Keratinocyte (primary cell): ENCODE measurements around the gene ME1. TPM values are rescaled to one million over a fixed set of nuclear protein-coding genes. Genes with fewer than 3 reads are reported as not detected.

ENCODE experiments used
- DNase-seq: peaks from one replicate; pipeline ENCODE4 v3.0.0-alpha.2; 2011; ENCODE audit warnings: low read depth, missing footprints, low spot score
- FAIRE-seq: peaks from 2 replicates; lab custom pipeline; 2011; peaks lifted over from hg19 to GRCh38; lab: Jason Lieb, UNC
- H2AFZ ChIP-seq: 2 replicates; pipeline ENCODE4 v1.6.0; 2012; ENCODE audit warnings: low read length, control low read depth, inconsistent platforms; ENCODE audit not compliant: control insufficient read depth
- H3K27ac ChIP-seq: 2 replicates; pipeline ENCODE4 v1.5.1; 2011; ENCODE audit warnings: low read length; ENCODE audit not compliant: control insufficient read depth, insufficient read depth
- H3K27me3 ChIP-seq: 3 replicates; pipeline ENCODE4 v1.6.0; 2011; ENCODE audit warnings: low read length; ENCODE audit not compliant: control insufficient read depth, insufficient read depth; ENCODE audit errors: extremely low read depth
- H3K36me3 ChIP-seq, 2 experiments: 2 replicates in 1 of 2; 3 replicates in 1 of 2; pipeline ENCODE4 v1.5.1; 2011; ENCODE audit warnings: low read length in 2 of 2, mild to moderate bottlenecking in 1 of 2; ENCODE audit not compliant: control insufficient read depth in 2 of 2, insufficient read depth in 2 of 2; ENCODE audit errors: extremely low read depth in 1 of 2
- H3K4me1 ChIP-seq: 3 replicates; pipeline ENCODE4 v1.5.1; 2011; ENCODE audit warnings: low read length; ENCODE audit not compliant: control insufficient read depth, insufficient read depth; ENCODE audit errors: extremely low read depth
- H3K4me2 ChIP-seq: 3 replicates; pipeline ENCODE4 v1.6.0; 2011; ENCODE audit warnings: low read depth, low read length; ENCODE audit not compliant: control insufficient read depth, insufficient read depth; ENCODE audit errors: extremely low read depth
- H3K4me3 ChIP-seq, 3 experiments: fragments of 200-600 bp in 1 of 3; sonication (generic) in 1 of 3; 2 replicates in 2 of 3; 3 replicates in 1 of 3; pipeline ENCODE4 v1.5.1; 2011 to 2016; ENCODE audit warnings: low read length in 3 of 3, mild to moderate bottlenecking in 3 of 3, control low read depth in 2 of 3, inconsistent platforms in 1 of 3, low read depth in 1 of 3, mixed read lengths in 1 of 3, mixed run types in 1 of 3, moderate library complexity in 1 of 3; ENCODE audit not compliant: control insufficient read depth in 2 of 3, insufficient read depth in 2 of 3; ENCODE audit errors: extremely low read depth in 1 of 3
- H3K79me2 ChIP-seq: 2 replicates; pipeline ENCODE4 v1.6.0; 2012; ENCODE audit warnings: low read length; ENCODE audit not compliant: control insufficient read depth, insufficient read depth
- H3K9ac ChIP-seq: 3 replicates; pipeline ENCODE4 v1.6.0; 2011; ENCODE audit warnings: low read length; ENCODE audit not compliant: control insufficient read depth, insufficient read depth; ENCODE audit errors: extremely low read depth
- H3K9me1 ChIP-seq: 3 replicates; pipeline ENCODE4 v1.6.0; 2011; ENCODE audit warnings: low read length; ENCODE audit not compliant: control insufficient read depth, insufficient read depth; ENCODE audit errors: extremely low read depth
- H3K9me3 ChIP-seq: 2 replicates; pipeline ENCODE4 v1.5.1; 2012; ENCODE audit warnings: low read depth, low read length; ENCODE audit not compliant: control insufficient read depth
- H4K20me1 ChIP-seq: 3 replicates; pipeline ENCODE4 v1.6.0; 2011; ENCODE audit warnings: low read length; ENCODE audit not compliant: control insufficient read depth, insufficient read depth; ENCODE audit errors: extremely low read depth
- CTCF ChIP-seq, 3 experiments: IDR thresholded peaks in 1 of 3; conservative IDR thresholded peaks in 1 of 3; optimal IDR thresholded peaks in 1 of 3; 2 replicates in 2 of 3; 3 replicates in 1 of 3; pipeline versions ENCODE3 to v1.5.1; 2011; ENCODE audit warnings: low read length in 3 of 3, mild to moderate bottlenecking in 3 of 3, moderate library complexity in 2 of 3, control low read depth in 1 of 3, inconsistent platforms in 1 of 3; ENCODE audit not compliant: insufficient read depth in 2 of 3; ENCODE audit errors: extremely low read depth in 1 of 3
- EZH2 ChIP-seq: IDR thresholded peaks from one replicate; pipeline ENCODE4 v1.6.1; 2012; ENCODE audit warnings: inconsistent platforms, mild to moderate bottlenecking, low read length, moderate library complexity
- dilution Hi-C: fragments of 300-500 bp; cut with MboI; formaldehyde crosslinking; loops from one replicate; pipeline ENCODE4 v1.7.0; 2020; ENCODE audit warnings: low sequenced_read_pairs; ENCODE audit not compliant: extremely low pct_ligation_motif_present
- polyA plus RNA-seq, 5 experiments: library from polyadenylated mRNA; depleted of rRNA in 3 of 5; stranded (reverse) in 3 of 5; stranded (forward) in 1 of 5; unstranded in 1 of 5; fragments of >200 nt; gene quantifications; 1 replicate in 1 of 5; 2 replicates in 3 of 5; 3 replicates in 1 of 5; pipeline versions ENCODE4 v1.2.1 to v1.2.3, GENCODE V29; 2011 to 2012; ENCODE audit warnings: missing spikeins in 2 of 5, low read depth in 1 of 5, low replicate concordance in 1 of 5

The ME1 gene
- polyA plus RNA-seq, 1 donor (not counting 4 experiments of a cell fraction or from before 2014, with no cell fraction given), result 27.7 TPM

DNA sequence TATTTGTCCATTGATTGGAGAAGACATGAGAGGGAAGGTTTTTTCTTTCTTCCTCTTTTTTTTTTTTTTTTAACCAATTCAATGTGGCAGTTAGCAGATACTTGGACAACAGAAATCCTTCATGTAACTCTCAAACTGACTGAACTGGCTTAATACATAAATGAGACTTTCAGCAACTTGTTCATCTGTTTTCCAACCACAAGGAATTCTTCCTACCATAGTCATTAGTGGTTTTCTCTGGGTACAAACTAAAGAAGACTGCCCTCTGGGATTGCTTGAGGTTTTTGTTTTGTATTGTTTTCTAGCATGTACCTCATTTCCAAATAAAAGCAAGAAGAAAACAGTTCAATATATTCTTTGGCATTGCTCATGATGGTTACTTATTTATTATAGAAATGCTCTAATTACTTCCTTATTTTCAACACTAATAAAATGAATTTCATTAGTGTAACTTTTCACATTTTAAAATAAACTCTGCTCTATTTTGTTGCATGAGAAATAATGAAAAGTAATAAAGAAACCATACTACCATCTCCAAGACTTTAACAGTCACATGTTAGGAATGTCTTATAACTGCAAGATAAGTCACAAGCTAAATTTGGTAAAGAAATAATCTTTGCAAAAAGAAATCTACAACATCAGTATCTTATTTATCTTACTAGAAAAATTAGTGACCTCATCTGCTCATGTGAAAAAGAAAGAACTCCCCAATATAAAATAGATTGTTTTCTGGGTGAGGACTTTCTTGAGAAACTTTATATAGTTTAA lies 52.0 kb downstream of the ME1 start:
- Histone ChIP-seq H3K36me3 (no peaks in the 10 kb centered on the region), H3K79me2 (no peaks in the 10 kb centered on the region), H3K9ac (no peak overlapping the region), H3K4me1 (peaks cover 12% of the 10 kb centered on the region), H3K9me1 (no peaks in the 10 kb centered on the region), H4K20me1 (no peaks in the 10 kb centered on the region), H2AFZ (no peak overlapping the region), H3K4me2 (no peak overlapping the region), H3K27ac (no peak overlapping the region), H3K4me3 (no peak overlapping the region), H3K27me3 (no peaks in the 10 kb centered on the region), H3K9me3 (no peaks in the 10 kb centered on the region)
- TF ChIP-seq EZH2 (no peak), CTCF (optimal IDR thresholded peaks at IDR 0.05 in 1 of 3, IDR thresholded peaks at IDR 0.05 in 1 of 3, conservative IDR thresholded peaks at IDR 0.05 in 1 of 3; ENCODE audit: extremely low read depth in 1 of 3, insufficient read depth in 2 of 3, low read length in 3 of 3) (no peak)
- DNase-seq (peak; percentile 15), FAIRE-seq (no peak)
- dilution Hi-C loops, result no loop called here

DNA sequence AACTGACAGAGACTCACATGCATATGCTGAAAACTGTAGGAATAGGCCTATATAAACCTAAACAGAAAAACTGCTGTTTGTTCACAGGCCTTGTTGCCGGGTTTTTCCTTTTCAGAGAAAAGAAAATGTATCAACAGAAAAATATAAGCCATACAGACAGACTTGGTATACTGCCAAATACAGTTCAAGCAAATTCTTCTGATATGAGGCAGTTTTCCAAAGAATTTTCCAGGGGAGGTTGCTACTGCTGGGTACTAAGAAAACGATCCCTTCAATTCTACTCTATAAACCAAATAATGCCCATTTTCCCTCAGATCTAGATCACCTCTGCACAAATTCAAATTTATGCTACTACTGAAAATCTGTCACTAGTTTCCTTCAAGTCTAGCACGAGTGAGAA lies 59.4 kb downstream of the ME1 start:
- no peak overlapping the region for H3K4me2 ChIP-seq
- H3K79me2 ChIP-seq, result no peaks in the 10 kb centered on the region
- H3K27me3 ChIP-seq, result no peaks in the 10 kb centered on the region
- no peak overlapping the region for H3K27ac ChIP-seq
- no peaks in the 10 kb centered on the region for H3K9me1 ChIP-seq
- no peaks in the 10 kb centered on the region for H3K4me1 ChIP-seq
- TF ChIP-seq EZH2, result no peak
- no peak for TF ChIP-seq CTCF (optimal IDR thresholded peaks at IDR 0.05 in 1 of 3, IDR thresholded peaks at IDR 0.05 in 1 of 3, conservative IDR thresholded peaks at IDR 0.05 in 1 of 3; ENCODE audit: extremely low read depth in 1 of 3, insufficient read depth in 2 of 3, low read length in 3 of 3)
- no peak overlapping the region for H2AFZ ChIP-seq
- no peaks in the 10 kb centered on the region for H3K9me3 ChIP-seq
- no peaks in the 10 kb centered on the region for H3K36me3 ChIP-seq
- no peak overlapping the region for H3K9ac ChIP-seq
- dilution Hi-C loops, result no loop called here
- FAIRE-seq (no peak), DNase-seq (no peak)
- no peaks in the 10 kb centered on the region for H4K20me1 ChIP-seq
- H3K4me3 ChIP-seq, result no peak overlapping the region
